Activated CD4-positive, alpha-beta T cell treated with anti-CD3 and anti-CD28 coated beads, Interleukin-2, amount 50 U/mL, for 1 hour (primary cell): Measurements from ENCODE around the gene GALNS.
"Not testable (repeated sequence)": the region's sequence is repeated elsewhere in the genome, so short reads cannot be mapped to it uniquely, and the experiment has no call there.

Experiments used
- DNase-seq: peaks from one replicate; pipeline ENCODE4 v3.0.0-alpha.2; 2020

Gene GALNS

DNA sequence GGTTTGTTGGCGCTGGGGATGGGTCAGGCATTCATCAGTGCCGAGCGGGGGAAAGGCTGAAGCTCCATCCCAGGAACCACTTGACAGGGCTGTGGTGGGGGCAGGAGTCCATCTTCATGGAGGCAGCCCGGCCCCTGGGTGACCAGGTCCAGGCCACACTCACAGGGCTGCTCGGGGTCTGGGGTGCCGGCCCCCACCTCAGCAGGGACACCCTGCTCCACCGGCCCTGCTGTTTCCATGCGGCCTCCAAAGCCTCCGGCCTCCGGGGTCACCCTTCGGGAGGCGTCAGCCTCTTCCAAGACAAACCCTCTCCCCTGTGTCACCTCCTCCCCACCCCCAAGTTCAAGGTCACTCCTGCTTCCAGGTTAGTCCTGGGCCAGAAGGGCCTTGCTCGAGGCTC is 22.1 kb downstream of the GALNS start:
- DNase-seq = no peak

DNA sequence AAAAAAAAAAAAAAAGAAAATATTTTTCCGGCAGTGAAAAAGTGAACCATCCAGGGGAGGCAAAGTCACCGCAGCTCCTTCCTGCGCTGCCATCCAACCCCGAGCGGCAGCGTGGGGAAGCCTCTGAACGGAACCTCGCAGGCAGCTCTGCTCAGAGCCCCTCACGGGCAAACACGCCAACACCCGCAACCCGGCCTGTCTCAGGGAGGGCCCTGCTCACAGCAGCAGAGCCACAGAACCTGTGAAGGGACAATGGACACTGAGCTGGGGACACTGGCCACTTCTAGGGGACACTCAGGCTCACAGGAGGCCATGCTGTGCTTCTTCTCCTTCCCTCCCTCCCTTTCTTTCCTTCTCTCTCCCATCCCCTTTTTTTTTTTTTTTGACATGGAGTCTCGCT is 23.7 kb downstream of the GALNS start:
- DNase-seq = no peak

DNA sequence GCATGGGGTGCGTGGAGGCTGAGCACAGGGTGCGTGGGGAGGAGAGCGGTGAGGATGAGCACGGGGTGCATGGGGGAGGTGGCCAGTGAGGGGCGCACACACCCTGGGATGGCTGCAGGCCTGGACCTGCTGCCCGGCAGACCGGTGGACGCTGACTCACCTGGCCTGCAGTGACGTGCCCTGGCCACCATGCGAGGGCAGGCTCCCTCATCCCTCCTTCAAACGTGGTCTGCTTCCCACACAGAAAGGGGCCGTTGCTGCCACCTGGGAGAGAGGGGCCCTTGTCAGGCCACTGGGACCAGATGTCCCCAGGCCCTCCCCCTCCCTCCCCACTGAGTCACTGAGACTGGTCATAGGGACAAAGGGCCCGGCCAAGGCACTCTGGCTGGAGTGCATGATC is 24.9 kb downstream of the GALNS start:
- no peak for DNase-seq

- no peak for DNase-seq
Measured at GRCh38 chr16:88830783-88831182, 26.0 kb downstream of the GALNS start.

DNA sequence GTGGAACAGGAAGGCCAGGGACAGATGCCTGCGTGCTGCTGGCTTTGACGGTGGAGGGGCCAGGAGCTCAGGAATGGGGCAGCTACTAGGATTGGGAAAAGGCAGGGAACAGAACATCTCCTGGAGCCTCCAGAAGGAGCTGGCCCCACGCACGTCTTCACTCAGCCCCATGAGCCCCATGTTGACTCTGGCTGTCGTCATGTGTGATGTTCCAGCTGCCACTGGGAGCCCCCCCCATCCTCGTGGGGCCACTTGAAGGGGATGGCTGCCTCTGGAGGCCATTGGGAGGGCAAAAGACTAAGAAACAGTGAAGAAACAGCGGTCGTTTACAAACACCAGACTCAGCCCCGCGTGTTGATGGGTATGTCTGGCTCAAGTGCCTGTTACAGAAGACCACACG is 26.5 kb downstream of the GALNS start:
- DNase-seq = no peak

GRCh38 chr16:88828711-88829110 is 28.0 kb downstream of the GALNS start:
- no peak for DNase-seq

- no peak for DNase-seq
Measured at GRCh38 chr16:88827727-88828126, 29.0 kb downstream of the GALNS start.

DNA sequence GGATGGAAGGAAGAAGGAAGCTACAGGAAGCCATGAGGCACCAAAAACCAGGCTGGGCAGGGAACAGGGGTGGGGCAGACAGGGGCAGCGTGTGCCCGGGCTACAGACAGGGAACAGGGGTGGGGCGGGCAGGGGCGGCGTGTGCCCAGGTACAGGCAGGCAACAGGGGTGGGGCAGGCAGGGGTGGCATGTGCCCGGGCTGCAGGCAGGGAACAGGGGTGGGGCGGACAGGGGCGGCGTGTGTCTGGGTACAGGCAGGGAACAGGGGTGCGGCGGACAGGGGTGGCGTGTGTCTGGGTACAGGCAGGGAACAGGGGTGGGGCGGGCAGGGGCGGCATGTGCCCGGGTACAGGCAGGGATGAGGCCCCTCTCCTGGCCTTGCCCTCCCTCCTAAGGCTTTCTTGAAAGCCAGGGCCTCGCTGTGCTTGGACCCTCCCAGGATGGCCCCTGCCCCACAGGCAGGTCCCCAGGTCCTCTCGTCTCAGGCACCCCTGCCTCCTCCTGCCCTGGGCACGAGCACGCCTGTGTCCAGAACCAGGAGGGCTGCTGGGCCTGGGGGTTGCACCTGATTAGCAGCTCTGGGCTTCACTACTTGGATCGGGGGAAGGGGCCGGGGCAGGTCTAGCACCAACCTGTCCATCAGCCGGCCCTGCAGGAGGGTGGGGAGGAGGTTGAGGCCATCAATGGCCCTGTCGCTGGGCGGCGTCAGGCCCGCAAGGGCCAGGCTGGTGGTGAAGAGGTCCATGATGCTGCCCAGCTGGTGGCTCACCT is 30.5 kb downstream of the GALNS start:
- DNase-seq = no peak

GRCh38 chr16:88825146-88825545 is 31.6 kb downstream of the GALNS start:
- DNase-seq = no peak

GRCh38 chr16:88824256-88825077 is 32.3 kb downstream of the GALNS start:
- no peak for DNase-seq

DNA sequence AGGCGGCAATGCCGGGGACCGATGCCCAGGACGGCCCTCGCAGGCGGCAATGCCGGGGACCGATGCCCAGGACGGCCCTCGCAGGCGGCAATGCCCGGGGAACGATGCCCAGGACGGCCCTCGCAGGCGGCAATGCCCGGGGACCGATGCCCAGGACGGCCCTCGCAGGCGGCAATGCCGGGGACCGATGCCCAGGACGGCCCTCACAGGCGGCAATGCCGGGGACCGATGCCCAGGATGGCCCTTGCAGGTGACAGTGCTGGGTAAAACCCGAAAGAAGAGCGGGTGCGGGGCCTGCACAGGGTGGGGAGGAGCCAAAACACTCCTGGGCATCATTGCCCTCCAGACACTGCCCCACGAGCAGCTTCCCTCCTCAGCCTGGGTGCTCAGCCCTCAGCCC is 33.1 kb downstream of the GALNS start:
- not testable (repeated sequence) for DNase-seq

GRCh38 chr16:88822281-88823040 is 34.3 kb downstream of the GALNS start:
- no peak for DNase-seq

DNA sequence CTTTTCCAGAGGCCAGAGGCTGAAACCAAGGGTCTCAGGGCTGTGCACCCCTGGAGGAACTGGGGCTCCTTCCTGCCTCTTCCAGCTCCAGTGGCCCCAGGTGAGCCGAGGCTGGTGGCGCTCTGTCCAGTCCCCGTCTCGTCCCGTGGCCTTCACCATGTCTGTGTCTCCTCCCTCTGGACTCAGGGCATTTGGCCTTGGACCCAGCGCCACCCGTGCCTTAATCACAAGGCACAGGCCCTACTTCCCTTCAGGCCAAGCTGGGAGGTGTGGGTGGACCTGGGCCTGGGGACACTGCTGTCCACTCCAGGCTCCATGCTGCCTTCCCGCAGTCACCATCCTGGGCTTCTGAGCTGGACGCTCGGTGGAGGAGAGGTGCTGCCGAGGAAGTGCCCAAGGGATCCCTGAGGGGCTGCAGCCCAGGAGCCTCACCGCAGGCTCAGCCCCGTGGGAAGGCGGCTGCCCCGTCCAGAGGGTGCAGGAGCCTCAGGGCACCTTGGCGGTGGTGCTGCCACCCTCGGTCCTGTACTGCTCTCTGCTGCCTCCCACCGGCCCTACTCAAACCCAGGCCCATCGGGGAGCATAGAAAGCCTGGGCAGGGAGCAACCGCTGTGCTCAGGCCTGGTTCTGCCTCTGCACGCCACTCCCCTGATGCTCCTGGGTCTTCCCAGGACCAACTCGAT is 35.4 kb downstream of the GALNS start:
- DNase-seq = no peak

DNA sequence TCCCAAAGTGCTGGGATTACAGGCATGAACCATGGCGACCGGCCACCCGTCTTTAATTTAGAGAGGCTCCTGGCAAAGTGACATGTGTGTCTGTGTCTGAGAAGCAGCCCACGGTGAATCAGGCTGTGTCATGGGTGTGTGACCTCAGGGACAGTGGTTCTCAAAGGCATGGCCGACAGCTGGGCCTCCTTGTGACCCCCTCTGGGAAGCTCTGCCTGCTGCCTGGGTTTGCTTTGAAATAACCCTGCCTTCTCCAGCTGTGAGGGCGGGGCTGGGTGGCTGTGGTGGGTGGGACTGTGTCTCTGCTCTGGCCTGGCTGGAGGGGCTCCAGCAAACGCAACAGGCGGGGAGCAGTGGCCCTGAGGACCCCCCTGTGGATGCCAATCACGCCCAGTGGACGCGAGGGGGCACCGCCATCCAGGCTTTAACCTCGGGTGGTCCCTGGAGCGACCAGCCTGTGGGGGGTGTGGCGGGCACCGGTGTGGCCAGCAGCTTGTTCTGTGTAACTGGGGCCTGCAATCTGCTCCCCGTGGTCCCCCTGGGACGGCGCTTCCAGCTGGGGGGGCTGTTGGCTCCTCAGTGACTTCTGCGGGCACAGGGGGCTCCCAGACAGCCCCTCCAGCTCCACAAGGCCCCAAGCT is 36.2 kb downstream of the GALNS start:
- DNase-seq = no peak

DNA sequence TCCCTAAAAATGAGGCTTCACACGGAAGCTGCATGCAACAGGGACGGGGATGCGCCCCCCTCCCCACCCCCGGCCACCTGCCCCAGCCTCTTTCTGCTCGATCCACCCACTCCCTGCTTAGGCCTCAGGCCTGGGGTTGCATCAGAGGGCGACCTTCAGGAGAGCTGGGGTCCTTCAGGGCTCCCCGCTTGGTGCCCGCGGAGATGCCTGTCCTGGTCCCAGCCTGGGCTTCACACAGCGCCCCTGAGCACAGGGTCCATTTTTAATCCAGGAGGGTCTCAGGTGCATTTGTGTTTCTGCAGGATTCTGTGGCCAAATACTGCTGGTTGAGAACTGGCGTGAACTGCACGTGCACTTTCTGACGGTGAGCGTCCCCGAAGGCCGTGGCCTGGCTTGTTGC is 37.6 kb downstream of the GALNS start:
- no peak for DNase-seq

DNA sequence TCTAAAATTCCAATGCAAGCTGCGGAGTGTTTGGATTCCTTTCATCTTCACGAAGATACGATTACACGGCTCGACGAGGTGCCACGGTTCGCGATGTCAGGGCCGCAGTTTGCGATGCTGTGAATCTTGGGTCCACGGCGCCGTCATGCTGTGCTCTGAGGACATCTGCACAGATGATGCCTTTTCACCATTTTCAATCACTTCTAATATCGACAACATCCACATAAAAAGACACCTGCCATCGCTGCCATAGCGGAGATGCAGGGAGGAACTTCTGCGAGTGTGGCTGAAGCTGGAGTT is 38.2 kb downstream of the GALNS start:
- no peak for DNase-seq

GRCh38 chr16:88817785-88818574 is 38.8 kb downstream of the GALNS start:
- DNase-seq = no peak

DNA sequence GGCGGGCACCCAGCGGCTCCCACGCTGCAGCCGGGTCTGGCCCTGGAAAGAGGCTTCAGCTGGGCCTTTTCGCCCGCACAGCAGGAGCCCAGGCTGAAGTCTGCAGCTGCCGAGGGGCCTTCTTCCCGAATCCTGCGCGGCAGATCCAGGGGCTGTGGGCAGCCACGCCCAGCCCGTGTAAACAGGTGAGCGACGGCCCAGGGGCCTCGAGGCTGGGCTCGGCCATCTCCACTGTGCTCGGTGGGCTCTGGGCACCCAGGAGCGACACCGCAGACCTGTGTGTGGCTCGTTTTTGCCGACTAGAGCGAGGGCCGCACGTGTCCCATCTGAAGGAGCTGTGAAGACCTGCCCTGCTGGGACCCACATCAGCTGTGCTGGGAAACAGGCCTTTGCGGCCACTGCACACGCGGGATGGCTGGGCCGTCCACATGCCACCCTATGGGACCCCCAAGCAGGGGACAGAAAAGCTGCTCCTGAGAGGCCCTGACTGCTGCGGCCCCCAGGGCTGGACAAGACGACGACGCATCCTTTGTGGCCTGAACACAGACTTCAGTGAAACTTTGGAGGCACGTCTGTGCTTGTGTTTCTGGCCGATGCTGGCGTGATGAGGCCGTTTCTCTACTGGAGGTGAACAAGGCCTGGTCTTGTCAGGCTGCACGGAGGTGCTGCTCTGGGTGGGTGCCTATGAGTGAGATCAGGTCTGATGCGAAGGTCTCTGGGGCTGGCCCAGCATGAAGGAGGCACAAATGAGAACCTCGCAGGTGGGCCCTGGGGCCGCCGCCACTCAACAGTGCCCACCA is 39.8 kb downstream of the GALNS start:
- DNase-seq = no peak

- DNase-seq = peak; percentile 57
Measured at GRCh38 chr16:88815901-88816589, 40.7 kb downstream of the GALNS start.

DNA sequence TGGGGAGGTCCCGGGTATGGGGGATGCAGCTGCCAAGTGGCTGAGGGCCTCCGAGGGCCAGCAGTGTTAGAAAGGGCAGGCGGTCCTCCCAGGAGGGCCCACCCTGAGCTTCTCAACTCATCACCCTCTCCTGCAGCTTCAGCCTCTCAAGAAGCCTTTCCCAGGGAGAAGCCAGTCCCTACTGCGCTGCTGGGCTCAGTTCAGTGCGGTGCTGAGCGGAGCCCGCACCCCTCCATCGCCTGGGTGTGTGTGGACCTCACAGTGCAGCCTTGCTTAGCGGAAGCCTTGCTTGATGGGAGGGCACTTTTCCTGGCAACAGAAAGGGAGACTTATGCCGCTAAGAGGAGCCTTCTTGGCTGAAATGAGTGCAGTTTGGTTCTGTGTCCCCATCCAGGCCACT is 41.5 kb downstream of the GALNS start:
- no peak for DNase-seq
